ENCODE data around the gene SLC9A9. TPM values are rescaled to one million over a fixed set of nuclear protein-coding genes. Genes with fewer than 3 reads are reported as not detected.

Gene SLC9A9
- total RNA-seq, 6 experiments from 2014 or later: 1.3 to 6.3 (median 3.0) TPM

GRCh38 chr3:143727391-143727790, 120.9 kb downstream of the SLC9A9 start:
- 56% methylated on average over 3 of the region's 3 CpGs for WGBS (ENCODE audit: insufficient coverage, low coverage, low lambda C conversion rate, missing lambda C conversion rate)
- TF ChIP-seq POLR2A (IDR thresholded peaks at IDR 0.05): no peak
- no peak for TF ChIP-seq CTCF (IDR thresholded peaks at IDR 0.05)
- no peak for ATAC-seq
- intact Hi-C loops (cut with DNase I): no loop called here
- Histone ChIP-seq H3K27me3 (no peaks in the 10 kb centered on the region), H3K4me1 (no peaks in the 10 kb centered on the region), H3K4me3 (no peak overlapping the region), H3K27ac (no peak overlapping the region), H3K9me3 (no peaks in the 10 kb centered on the region), H3K36me3 (no peaks in the 10 kb centered on the region)
- no peak for DNase-seq

- intact Hi-C loops (cut with DNase I): no loop called here
- WGBS (ENCODE audit: insufficient coverage, low coverage, low lambda C conversion rate, missing lambda C conversion rate): 33% methylated on average over 1 of the region's 1 CpG
- no peak for ATAC-seq
- no peak overlapping the region for H3K27ac ChIP-seq
- TF ChIP-seq CTCF (IDR thresholded peaks at IDR 0.05) (no peak), POLR2A (IDR thresholded peaks at IDR 0.05) (no peak)
- H3K9me3 ChIP-seq: no peaks in the 10 kb centered on the region
- DNase-seq: no peak
- H3K36me3 ChIP-seq: no peaks in the 10 kb centered on the region
- H3K27me3 ChIP-seq: no peaks in the 10 kb centered on the region
- no peaks in the 10 kb centered on the region for H3K4me1 ChIP-seq
- no peak overlapping the region for H3K4me3 ChIP-seq
Observed at GRCh38 chr3:143726727-143727126, 121.5 kb downstream of the SLC9A9 start.

GRCh38 chr3:143720381-143720780, 127.9 kb downstream of the SLC9A9 start:
- 100% methylated on average over 2 of the region's 2 CpGs for WGBS (ENCODE audit: insufficient coverage, low coverage, low lambda C conversion rate, missing lambda C conversion rate)
- no peaks in the 10 kb centered on the region for H3K27me3 ChIP-seq
- H3K27ac ChIP-seq: no peak overlapping the region
- TF ChIP-seq POLR2A (IDR thresholded peaks at IDR 0.05) (no peak), CTCF (IDR thresholded peaks at IDR 0.05) (no peak)
- no peak for DNase-seq
- no peak overlapping the region for H3K4me3 ChIP-seq
- no peaks in the 10 kb centered on the region for H3K9me3 ChIP-seq
- intact Hi-C loops (cut with DNase I): no loop called here
- no peaks in the 10 kb centered on the region for H3K36me3 ChIP-seq
- ATAC-seq: no peak
- H3K4me1 ChIP-seq: no peaks in the 10 kb centered on the region

GRCh38 chr3:143718463-143718862, 129.8 kb downstream of the SLC9A9 start:
- Histone ChIP-seq H3K9me3 (no peaks in the 10 kb centered on the region), H3K4me1 (no peaks in the 10 kb centered on the region), H3K4me3 (no peak overlapping the region), H3K27ac (no peak overlapping the region), H3K36me3 (no peaks in the 10 kb centered on the region), H3K27me3 (no peaks in the 10 kb centered on the region)
- no peak for ATAC-seq
- no peak for TF ChIP-seq CTCF (IDR thresholded peaks at IDR 0.05)
- TF ChIP-seq POLR2A (IDR thresholded peaks at IDR 0.05): no peak
- intact Hi-C loops (cut with DNase I): no loop called here
- WGBS (ENCODE audit: insufficient coverage, low coverage, low lambda C conversion rate, missing lambda C conversion rate): 72% methylated on average over 7 of the region's 7 CpGs
- no peak for DNase-seq

- 44% methylated on average over 4 of the region's 4 CpGs for WGBS (ENCODE audit: insufficient coverage, low coverage, low lambda C conversion rate, missing lambda C conversion rate)
- intact Hi-C loops (cut with DNase I): no loop called here
- H3K27me3 ChIP-seq: no peaks in the 10 kb centered on the region
- DNase-seq: no peak
- no peaks in the 10 kb centered on the region for H3K36me3 ChIP-seq
- no peak for ATAC-seq
- H3K27ac ChIP-seq: no peak overlapping the region
- no peaks in the 10 kb centered on the region for H3K4me1 ChIP-seq
- TF ChIP-seq POLR2A (IDR thresholded peaks at IDR 0.05): no peak
- H3K4me3 ChIP-seq: no peak overlapping the region
- H3K9me3 ChIP-seq: no peaks in the 10 kb centered on the region
Observed at GRCh38 chr3:143716731-143717130, 131.5 kb downstream of the SLC9A9 start.

Data from right lobe of liver (tissue), 6 donors.